Uterus (tissue), 2 donors: ENCODE data around the gene COX11.

Experiments
- CTCF ChIP-seq, 4 experiments: fragments of 200-600 bp in 2 of 4; fragments of 450-650 bp in 2 of 4; sonication (generic) in 2 of 4; IDR thresholded peaks; one replicate each; pipeline ENCODE4 v1.5.1; 2016 to 2019; ENCODE audit warnings: antibody characterized with exemption in 4 of 4, mild to moderate bottlenecking in 2 of 4, moderate library complexity in 1 of 4
- POLR2A ChIP-seq, 2 donors: fragments of 450-650 bp; IDR thresholded peaks; one replicate each; pipeline ENCODE4 v1.6.1; 2016; ENCODE audit warnings: antibody characterized with exemption in 2 of 2, mild to moderate bottlenecking in 1 of 2, moderate library complexity in 1 of 2

- TF ChIP-seq CTCF (IDR thresholded peaks at IDR 0.05) (no peak), POLR2A (IDR thresholded peaks at IDR 0.05) (no peak)
Observed at GRCh38 chr17:54941285-54941684, 27.2 kb downstream of the COX11 start.
